Fibroblast of lung (primary cell): ENCODE data around the gene THBS1. TPM values are rescaled to one million over a fixed set of nuclear protein-coding genes. Genes with fewer than 3 reads are reported as not detected.
A peak's percentile ranks its signal among the peaks of the same experiment; 100 is the strongest.

Experiments used
- DNase-seq, 2 donors: peaks; one replicate each; pipeline versions ENCODE4 v3.0.0 to v3.0.0-alpha.2; 2010; ENCODE audit warnings: low read depth in 2 of 2
- H2AFZ ChIP-seq: 2 replicates; pipeline ENCODE4 v1.5.1; 2012; ENCODE audit warnings: low read length, control low read depth, inconsistent platforms
- H3K27ac ChIP-seq: 2 replicates; pipeline ENCODE4 v1.5.1; 2011; ENCODE audit warnings: low read length, control low read depth; ENCODE audit not compliant: insufficient read depth
- H3K27me3 ChIP-seq: 2 replicates; pipeline ENCODE4 v1.5.1; 2011; ENCODE audit warnings: mild to moderate bottlenecking, low read length; ENCODE audit not compliant: control insufficient read depth, insufficient read depth
- H3K36me3 ChIP-seq: 2 replicates; pipeline ENCODE4 v1.5.1; 2011; ENCODE audit warnings: low read length; ENCODE audit not compliant: control insufficient read depth, insufficient read depth
- H3K4me1 ChIP-seq: 2 replicates; pipeline ENCODE4 v1.5.1; 2011; ENCODE audit warnings: low read length; ENCODE audit not compliant: control insufficient read depth, insufficient read depth; ENCODE audit errors: extremely low read depth
- H3K4me2 ChIP-seq: 2 replicates; pipeline ENCODE4 v1.5.1; 2011; ENCODE audit warnings: low read length, control low read depth; ENCODE audit not compliant: insufficient read depth; ENCODE audit errors: extremely low read depth
- H3K4me3 ChIP-seq, 4 experiments: fragments of 200-600 bp in 1 of 4; sonication (generic) in 1 of 4; replicated peaks in 1 of 4; 2 replicates each; pipeline ENCODE4 v1.5.1; 2011 to 2016; ENCODE audit warnings: low read length in 4 of 4, low read depth in 3 of 4, mild to moderate bottlenecking in 3 of 4, control low read depth in 2 of 4, inconsistent platforms in 1 of 4, mixed read lengths in 1 of 4; ENCODE audit not compliant: insufficient read depth in 1 of 4; ENCODE audit errors: control extremely low read depth in 1 of 4
- H3K79me2 ChIP-seq: 2 replicates; pipeline ENCODE4 v1.5.1; 2012; ENCODE audit warnings: mild to moderate bottlenecking, low read length, inconsistent platforms; ENCODE audit not compliant: control insufficient read depth, insufficient read depth
- H3K9ac ChIP-seq: 2 replicates; pipeline ENCODE4 v1.5.1; 2011; ENCODE audit warnings: mild to moderate bottlenecking, low read length, control low read depth; ENCODE audit not compliant: insufficient read depth
- H3K9me3 ChIP-seq: 2 replicates; pipeline ENCODE4 v1.5.1; 2012; ENCODE audit warnings: low read depth, low read length; ENCODE audit not compliant: control insufficient read depth, insufficient read depth
- H4K20me1 ChIP-seq: 2 replicates; pipeline ENCODE4 v1.5.1; 2011; ENCODE audit warnings: low read length; ENCODE audit not compliant: control insufficient read depth, insufficient read depth; ENCODE audit errors: extremely low read depth
- CTCF ChIP-seq, 2 donors: IDR thresholded peaks in 1 of 2; conservative IDR thresholded peaks in 1 of 2; 1 replicate in 1 of 2; 2 replicates in 1 of 2; pipeline ENCODE4 v1.5.1; 2011 to 2012; ENCODE audit warnings: low read length in 2 of 2, control low read depth in 1 of 2, inconsistent platforms in 1 of 2, low read depth in 1 of 2, mild to moderate bottlenecking in 1 of 2
- EZH2 ChIP-seq: IDR thresholded peaks from 2 replicates; pipeline ENCODE4 v1.5.1; 2012; ENCODE audit warnings: low read length, control low read depth, mild to moderate bottlenecking; ENCODE audit errors: missing control alignments
- polyA plus RNA-seq, 2 donors: library from polyadenylated mRNA; depleted of rRNA in 1 of 2; stranded (reverse) in 1 of 2; unstranded in 1 of 2; fragments of >200 nt; gene quantifications; 2 replicates each; pipeline ENCODE4 v1.2.1, GENCODE V29; 2011 to 2012; ENCODE audit warnings: missing spikeins in 1 of 2
- total RNA-seq: library from RNA; depleted of rRNA; stranded (reverse); fragments of >200 nt; gene quantifications from 2 replicates; pipeline ENCODE4 v1.2.1, GENCODE V29; 2014

THBS1 gene
- total and polyA plus RNA-seq, 2 donors (not counting 1 experiment from before 2014, with no cell fraction given): 1,512 to 1,745 TPM

DNA sequence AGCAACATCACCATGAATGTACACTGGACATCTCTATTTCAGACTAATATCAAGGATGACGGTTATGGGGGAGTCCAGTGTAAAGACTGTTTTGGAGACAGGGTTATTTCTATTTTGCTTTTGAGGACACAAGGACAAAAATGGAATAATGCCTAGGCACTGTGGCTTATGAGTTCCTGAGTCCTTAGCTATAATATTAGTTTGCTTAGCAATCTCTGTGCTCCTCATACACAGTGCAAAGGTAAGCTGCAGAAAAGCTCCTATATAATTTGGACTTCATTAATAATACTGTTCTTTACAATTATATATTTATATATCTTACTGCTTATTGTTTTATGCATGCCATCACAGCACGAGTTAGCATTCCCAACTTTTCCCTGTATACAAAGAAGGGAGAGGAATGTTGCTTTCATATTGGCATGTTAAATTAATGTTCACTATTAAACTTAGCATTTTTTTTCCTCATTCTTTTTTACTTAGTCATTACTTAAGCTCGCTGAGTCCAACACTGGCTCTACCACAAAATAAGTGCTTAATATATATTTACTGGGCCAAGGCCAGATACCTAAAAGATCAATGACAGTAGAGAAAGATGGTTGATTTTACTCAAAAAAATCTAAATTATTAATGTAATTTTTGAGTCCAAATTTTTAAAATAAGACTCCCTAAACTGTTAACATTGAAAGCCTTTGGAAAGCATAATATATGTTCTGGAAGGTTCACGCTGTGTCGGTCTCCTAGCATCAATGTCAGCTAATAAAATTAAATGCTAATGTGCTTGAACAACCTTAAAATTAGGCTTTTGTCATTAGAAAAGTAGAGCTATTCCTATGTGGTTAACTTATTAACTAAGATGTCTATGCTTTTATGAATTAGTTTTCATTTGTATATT is 13.8 kb downstream of the THBS1 start:
- Histone ChIP-seq H3K27ac (no peak overlapping the region), H3K36me3 (peaks cover 32% of the 10 kb centered on the region), H3K27me3 (no peaks in the 10 kb centered on the region), H3K9me3 (no peaks in the 10 kb centered on the region), H2AFZ (no peak overlapping the region), H3K4me2 (no peak overlapping the region), H3K9ac (no peak overlapping the region), H3K79me2 (peaks cover 1% of the 10 kb centered on the region), H3K4me1 (peaks cover 3% of the 10 kb centered on the region), H4K20me1 (peaks cover 7% of the 10 kb centered on the region), H3K4me3 (peak overlapping the region in 1 of 4 experiments; percentile 21)
- peak; percentile 44 to 63 for DNase-seq
- no peak for TF ChIP-seq CTCF (conservative IDR thresholded peaks at IDR 0.05 in 1 of 2, IDR thresholded peaks at IDR 0.05 in 1 of 2; ENCODE audit: low read depth in 1 of 2, low read length in 2 of 2)
- TF ChIP-seq EZH2: no peak

DNA sequence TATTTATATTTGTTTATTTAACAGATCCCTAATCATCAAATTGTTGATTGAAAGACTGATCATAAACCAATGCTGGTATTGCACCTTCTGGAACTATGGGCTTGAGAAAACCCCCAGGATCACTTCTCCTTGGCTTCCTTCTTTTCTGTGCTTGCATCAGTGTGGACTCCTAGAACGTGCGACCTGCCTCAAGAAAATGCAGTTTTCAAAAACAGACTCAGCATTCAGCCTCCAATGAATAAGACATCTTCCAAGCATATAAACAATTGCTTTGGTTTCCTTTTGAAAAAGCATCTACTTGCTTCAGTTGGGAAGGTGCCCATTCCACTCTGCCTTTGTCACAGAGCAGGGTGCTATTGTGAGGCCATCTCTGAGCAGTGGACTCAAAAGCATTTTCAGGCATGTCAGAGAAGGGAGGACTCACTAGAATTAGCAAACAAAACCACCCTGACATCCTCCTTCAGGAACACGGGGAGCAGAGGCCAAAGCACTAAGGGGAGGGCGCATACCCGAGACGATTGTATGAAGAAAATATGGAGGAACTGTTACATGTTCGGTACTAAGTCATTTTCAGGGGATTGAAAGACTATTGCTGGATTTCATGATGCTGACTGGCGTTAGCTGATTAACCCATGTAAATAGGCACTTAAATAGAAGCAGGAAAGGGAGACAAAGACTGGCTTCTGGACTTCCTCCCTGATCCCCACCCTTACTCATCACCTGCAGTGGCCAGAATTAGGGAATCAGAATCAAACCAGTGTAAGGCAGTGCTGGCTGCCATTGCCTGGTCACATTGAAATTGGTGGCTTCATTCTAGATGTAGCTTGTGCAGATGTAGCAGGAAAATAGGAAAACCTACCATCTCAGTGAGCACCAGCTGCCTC is 14.7 kb downstream of the THBS1 start:
- H3K79me2 ChIP-seq: peaks cover 1% of the 10 kb centered on the region
- H3K4me1 ChIP-seq: peaks cover 3% of the 10 kb centered on the region
- peak overlapping the region; percentile 26 for H3K27ac ChIP-seq
- H3K9ac ChIP-seq: no peak overlapping the region
- H3K9me3 ChIP-seq: no peaks in the 10 kb centered on the region
- no peak for TF ChIP-seq EZH2
- peak in 1 of 2 donors; percentile 1 for TF ChIP-seq CTCF (conservative IDR thresholded peaks at IDR 0.05 in 1 of 2, IDR thresholded peaks at IDR 0.05 in 1 of 2; ENCODE audit: low read depth in 1 of 2, low read length in 2 of 2)
- DNase-seq: peak; percentile 13 to 23
- H3K27me3 ChIP-seq: no peaks in the 10 kb centered on the region
- peaks cover 7% of the 10 kb centered on the region for H4K20me1 ChIP-seq
- H2AFZ ChIP-seq: no peak overlapping the region
- H3K4me3 ChIP-seq: peak overlapping the region in 1 of 4 experiments; percentile 26
- H3K36me3 ChIP-seq: peaks cover 32% of the 10 kb centered on the region
- H3K4me2 ChIP-seq: no peak overlapping the region
